Neuron (in vitro differentiated cells): Measurements from ENCODE around the gene TRAF2.
"Not testable (repeated sequence)": the region's sequence is repeated elsewhere in the genome, so short reads cannot be mapped to it uniquely, and the experiment has no call there.

Experiments
- H2AFZ ChIP-seq: one replicate; pipeline ENCODE4 v1.6.1; 2013; ENCODE audit warnings: low read depth, mild to moderate bottlenecking, inconsistent platforms, low read length, moderate library complexity
- H3K27me3 ChIP-seq: one replicate; pipeline ENCODE4 v1.6.1; 2013; ENCODE audit warnings: low read length; ENCODE audit not compliant: insufficient read depth
- H3K36me3 ChIP-seq: one replicate; pipeline ENCODE4 v1.6.1; 2013; ENCODE audit warnings: low read length; ENCODE audit not compliant: insufficient read depth
- H3K4me1 ChIP-seq: one replicate; pipeline ENCODE4 v1.6.1; 2013; ENCODE audit warnings: low read length; ENCODE audit not compliant: insufficient read depth
- H3K4me3 ChIP-seq: 2 replicates; pipeline ENCODE4 v1.5.1; 2013; ENCODE audit warnings: mild to moderate bottlenecking, low read length, moderate library complexity
- H3K9me3 ChIP-seq: one replicate; pipeline ENCODE4 v1.6.1; 2013; ENCODE audit warnings: low read length

Gene TRAF2

GRCh38 chr9:136867480-136867879 is 18.8 kb upstream of the TRAF2 start:
- Histone ChIP-seq H3K27me3 (no peaks in the 10 kb centered on the region), H3K4me3 (no peak overlapping the region), H3K4me1 (peaks cover 5% of the 10 kb centered on the region), H3K36me3 (peaks cover 22% of the 10 kb centered on the region), H2AFZ (no peak overlapping the region), H3K9me3 (peaks cover 11% of the 10 kb centered on the region)

GRCh38 chr9:136867917-136868316 is 18.4 kb upstream of the TRAF2 start:
- H3K27me3 ChIP-seq, result no peaks in the 10 kb centered on the region
- peaks cover 5% of the 10 kb centered on the region for H3K4me1 ChIP-seq
- no peak overlapping the region for H2AFZ ChIP-seq
- H3K4me3 ChIP-seq, result no peak overlapping the region
- peaks cover 14% of the 10 kb centered on the region for H3K9me3 ChIP-seq
- peaks cover 17% of the 10 kb centered on the region for H3K36me3 ChIP-seq

- no peak overlapping the region for H2AFZ ChIP-seq
- H3K36me3 ChIP-seq, result peaks cover 10% of the 10 kb centered on the region
- no peaks in the 10 kb centered on the region for H3K27me3 ChIP-seq
- no peak overlapping the region for H3K4me3 ChIP-seq
- H3K9me3 ChIP-seq, result peaks cover 14% of the 10 kb centered on the region
- peaks cover 5% of the 10 kb centered on the region for H3K4me1 ChIP-seq
Observed at GRCh38 chr9:136868644-136869043, 17.7 kb upstream of the TRAF2 start.

- H3K9me3 ChIP-seq, result peaks cover 14% of the 10 kb centered on the region
- H3K36me3 ChIP-seq, H3K4me3 ChIP-seq, H3K27me3 ChIP-seq, H3K4me1 ChIP-seq, H2AFZ ChIP-seq: not testable (repeated sequence)
Observed at GRCh38 chr9:136869611-136870010, 16.7 kb upstream of the TRAF2 start.

- no peak overlapping the region for H3K4me3 ChIP-seq
- H2AFZ ChIP-seq, result no peak overlapping the region
- peaks cover 4% of the 10 kb centered on the region for H3K4me1 ChIP-seq
- H3K36me3 ChIP-seq, result no peaks in the 10 kb centered on the region
- H3K9me3 ChIP-seq, result peaks cover 4% of the 10 kb centered on the region
- no peaks in the 10 kb centered on the region for H3K27me3 ChIP-seq
Observed at GRCh38 chr9:136875155-136875554, 11.2 kb upstream of the TRAF2 start.

- H3K4me1 ChIP-seq, result peaks cover 6% of the 10 kb centered on the region
Observed at GRCh38 chr9:136876476-136876875, 9.8 kb upstream of the TRAF2 start.

GRCh38 chr9:136880651-136881050 is 5.7 kb upstream of the TRAF2 start:
- Histone ChIP-seq H3K36me3 (no peaks in the 10 kb centered on the region), H3K9me3 (no peaks in the 10 kb centered on the region), H2AFZ (no peak overlapping the region), H3K27me3 (no peaks in the 10 kb centered on the region), H3K4me1 (peaks cover 21% of the 10 kb centered on the region), H3K4me3 (no peak overlapping the region)

More at GRCh38 chr9:136876476-136876875, 9.8 kb upstream of the TRAF2 start:
- Histone ChIP-seq H3K27me3 (no peaks in the 10 kb centered on the region), H3K4me3 (no peak overlapping the region), H3K9me3 (peaks cover 4% of the 10 kb centered on the region), H3K36me3 (no peaks in the 10 kb centered on the region), H2AFZ (no peak overlapping the region)

- no peak overlapping the region for H2AFZ ChIP-seq
- H3K4me3 ChIP-seq, result no peak overlapping the region
- peaks cover 19% of the 10 kb centered on the region for H3K4me1 ChIP-seq
- H3K9me3 ChIP-seq, result no peaks in the 10 kb centered on the region
- H3K36me3 ChIP-seq, result no peaks in the 10 kb centered on the region
- H3K27me3 ChIP-seq, result no peaks in the 10 kb centered on the region
Observed at GRCh38 chr9:136881691-136882108, 4.6 kb upstream of the TRAF2 start.

- H3K27me3 ChIP-seq, result no peaks in the 10 kb centered on the region
- no peaks in the 10 kb centered on the region for H3K9me3 ChIP-seq
- H3K36me3 ChIP-seq, result no peaks in the 10 kb centered on the region
- H3K4me3 ChIP-seq, result no peak overlapping the region
- peaks cover 21% of the 10 kb centered on the region for H3K4me1 ChIP-seq
- H2AFZ ChIP-seq, result no peak overlapping the region
Observed at GRCh38 chr9:136882109-136882946, 4.0 kb upstream of the TRAF2 start.

- H3K27me3 ChIP-seq, H3K36me3 ChIP-seq, H3K4me3 ChIP-seq, H2AFZ ChIP-seq, H3K9me3 ChIP-seq: not testable (repeated sequence)
- peaks cover 23% of the 10 kb centered on the region for H3K4me1 ChIP-seq
Observed at GRCh38 chr9:136882947-136883283, 3.4 kb upstream of the TRAF2 start.

GRCh38 chr9:136883670-136884069 is 2.6 kb upstream of the TRAF2 start:
- H3K9me3 ChIP-seq, H2AFZ ChIP-seq, H3K4me3 ChIP-seq, H3K27me3 ChIP-seq, H3K36me3 ChIP-seq: not testable (repeated sequence)
- peaks cover 23% of the 10 kb centered on the region for H3K4me1 ChIP-seq

GRCh38 chr9:136886610-136887597 is 588 bp downstream of the TRAF2 start:
- H3K27me3 ChIP-seq, result no peaks in the 10 kb centered on the region
- peaks cover 16% of the 10 kb centered on the region for H3K4me1 ChIP-seq
- H2AFZ ChIP-seq, result peak overlapping the region; percentile 76
- H3K4me3 ChIP-seq, result peak overlapping the region; percentile 70
- H3K36me3 ChIP-seq, result peaks cover 14% of the 10 kb centered on the region
- H3K9me3 ChIP-seq, result no peaks in the 10 kb centered on the region

- Histone ChIP-seq H3K4me1 (peaks cover 7% of the 10 kb centered on the region), H2AFZ (no peak overlapping the region), H3K4me3 (no peak overlapping the region), H3K9me3 (no peaks in the 10 kb centered on the region), H3K27me3 (no peaks in the 10 kb centered on the region), H3K36me3 (peaks cover 14% of the 10 kb centered on the region)
Observed at GRCh38 chr9:136888454-136888853, 2.1 kb downstream of the TRAF2 start.
